Smooth muscle cell (in vitro differentiated cells): ENCODE results near the gene RPS14. TPM values are rescaled to one million over a fixed set of nuclear protein-coding genes. Genes with fewer than 3 reads are reported as not detected.

Experiments
- DNase-seq: peaks from one replicate; lab custom pipeline; 2025; ENCODE audit not compliant: unreplicated experiment; lab: John Stamatoyannopoulos, UW
- H2AFZ ChIP-seq: fragments of 200-600 bp; sonication (generic); 2 replicates; pipeline ENCODE4 v1.6.0; 2016; ENCODE audit warnings: antibody characterized with exemption, low read depth, mild to moderate bottlenecking
- H3F3A ChIP-seq: fragments of 200-600 bp; sonication (generic); 2 replicates; pipeline ENCODE4 v1.6.0; 2017; ENCODE audit warnings: antibody characterized with exemption, low read depth
- H3K27ac ChIP-seq: fragments of 200-600 bp; sonication (generic); 2 replicates; pipeline ENCODE4 v1.5.1; 2016; ENCODE audit warnings: low read depth, mild to moderate bottlenecking
- H3K27me3 ChIP-seq: fragments of 200-600 bp; sonication (generic); 2 replicates; pipeline ENCODE4 v1.6.1; 2016; ENCODE audit warnings: low read depth, mild to moderate bottlenecking
- H3K36me3 ChIP-seq: fragments of 200-600 bp; sonication (generic); 2 replicates; pipeline ENCODE4 v1.5.1; 2016; ENCODE audit warnings: low read depth
- H3K4me1 ChIP-seq: fragments of 200-600 bp; sonication (generic); 2 replicates; pipeline ENCODE4 v1.5.1; 2016; ENCODE audit warnings: low read depth
- H3K4me2 ChIP-seq: fragments of 200-600 bp; sonication (generic); 2 replicates; pipeline ENCODE4 v1.6.0; 2016; ENCODE audit warnings: mild to moderate bottlenecking
- H3K4me3 ChIP-seq: fragments of 200-600 bp; sonication (generic); 2 replicates; pipeline ENCODE4 v1.5.1; 2016; ENCODE audit warnings: mild to moderate bottlenecking
- H3K79me2 ChIP-seq: fragments of 200-600 bp; sonication (generic); 2 replicates; pipeline ENCODE4 v1.6.0; 2016; ENCODE audit warnings: low read depth, mild to moderate bottlenecking
- H3K9ac ChIP-seq: fragments of 200-600 bp; sonication (generic); 2 replicates; pipeline ENCODE4 v1.6.0; 2016; ENCODE audit warnings: low read depth
- H3K9me3 ChIP-seq: fragments of 200-600 bp; sonication (generic); replicated peaks from 2 replicates; pipeline ENCODE4 v1.5.1; 2016; ENCODE audit warnings: low read depth
- H4K20me1 ChIP-seq: fragments of 200-600 bp; sonication (generic); 2 replicates; pipeline ENCODE4 v1.6.0; 2016; ENCODE audit warnings: low read depth
- WGBS: methylation state at CpG from one replicate; pipeline ENCODE4 v1.1.7; 2016; ENCODE audit warnings: low lambda C conversion rate; 5-methylcytosine and 5-hydroxymethylcytosine counted together
- polyA plus RNA-seq: library from polyadenylated mRNA; unstranded; fragments of >200 nt; fragmentation: Nextera tagmentation; extraction: Ambion mirVana; gene quantifications from 2 replicates; pipeline ENCODE4 v1.2.1, GENCODE V29; 2016
- total RNA-seq: library from RNA; depleted of rRNA; stranded (reverse); fragments of >200 nt; gene quantifications from 2 replicates; pipeline ENCODE4 v1.2.3, GENCODE V29; 2014
- TF ChIP-seq, protein P1 (sequence below): fragments of 200-600 bp; sonication (generic); IDR thresholded peaks from 2 replicates; pipeline ENCODE4 v1.5.1; 2017; ENCODE audit warnings: borderline replicate concordance, mild to moderate bottlenecking, antibody characterized with exemption; ENCODE audit not compliant: insufficient read depth, poor library complexity, severe bottlenecking

Gene RPS14
- total and polyA plus RNA-seq, 2 experiments from 2014 or later = 1,004 to 2,349 TPM

- Histone ChIP-seq H3K4me1 (peaks cover 9% of the 10 kb centered on the region), H2AFZ (peak overlapping the region; percentile 88), H3K27me3 (no peaks in the 10 kb centered on the region), H3K9me3 (no peaks in the 10 kb centered on the region), H3F3A (peaks cover 38% of the 10 kb centered on the region), H3K4me2 (peak overlapping the region; percentile 100), H3K79me2 (peaks cover 38% of the 10 kb centered on the region), H3K4me3 (peak overlapping the region; percentile 74), H3K27ac (peak overlapping the region; percentile 92), H3K36me3 (peaks cover 13% of the 10 kb centered on the region), H4K20me1 (peaks cover 55% of the 10 kb centered on the region), H3K9ac (peak overlapping the region; percentile 92)
- DNase-seq = no peak
- 1% methylated on average over 31 of the region's 31 CpGs for WGBS
- TF ChIP-seq, protein P1, sequence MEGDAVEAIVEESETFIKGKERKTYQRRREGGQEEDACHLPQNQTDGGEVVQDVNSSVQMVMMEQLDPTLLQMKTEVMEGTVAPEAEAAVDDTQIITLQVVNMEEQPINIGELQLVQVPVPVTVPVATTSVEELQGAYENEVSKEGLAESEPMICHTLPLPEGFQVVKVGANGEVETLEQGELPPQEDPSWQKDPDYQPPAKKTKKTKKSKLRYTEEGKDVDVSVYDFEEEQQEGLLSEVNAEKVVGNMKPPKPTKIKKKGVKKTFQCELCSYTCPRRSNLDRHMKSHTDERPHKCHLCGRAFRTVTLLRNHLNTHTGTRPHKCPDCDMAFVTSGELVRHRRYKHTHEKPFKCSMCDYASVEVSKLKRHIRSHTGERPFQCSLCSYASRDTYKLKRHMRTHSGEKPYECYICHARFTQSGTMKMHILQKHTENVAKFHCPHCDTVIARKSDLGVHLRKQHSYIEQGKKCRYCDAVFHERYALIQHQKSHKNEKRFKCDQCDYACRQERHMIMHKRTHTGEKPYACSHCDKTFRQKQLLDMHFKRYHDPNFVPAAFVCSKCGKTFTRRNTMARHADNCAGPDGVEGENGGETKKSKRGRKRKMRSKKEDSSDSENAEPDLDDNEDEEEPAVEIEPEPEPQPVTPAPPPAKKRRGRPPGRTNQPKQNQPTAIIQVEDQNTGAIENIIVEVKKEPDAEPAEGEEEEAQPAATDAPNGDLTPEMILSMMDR = no peak
These were observed 505 bp downstream of the RPS14 start for GRCh38 chr5:150448952-150449516.

DNA sequence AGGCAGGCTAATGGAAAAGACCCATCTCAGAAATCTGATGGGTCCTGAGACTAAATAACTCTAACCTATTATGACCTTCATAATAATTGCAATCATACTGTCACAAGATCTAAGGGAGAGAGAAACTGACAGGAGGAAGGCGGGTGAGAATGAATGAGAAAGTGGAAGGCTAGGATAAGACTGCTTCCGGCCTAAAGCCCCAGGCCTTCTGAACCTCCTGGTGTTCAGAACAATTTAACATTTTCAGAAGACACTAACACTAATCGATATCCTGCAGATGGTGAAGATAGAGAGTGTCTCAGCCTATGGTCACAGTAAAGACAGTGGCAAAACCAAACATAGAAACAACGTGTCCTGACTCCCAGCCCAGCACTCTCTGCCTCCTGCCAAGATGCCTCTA, 1.2 kb downstream of the RPS14 start:
- Histone ChIP-seq H3K9me3 (no peaks in the 10 kb centered on the region), H2AFZ (no peak overlapping the region), H3K9ac (peak overlapping the region; percentile 92), H3K4me1 (peaks cover 9% of the 10 kb centered on the region), H3K4me2 (peak overlapping the region; percentile 100), H3K4me3 (peak overlapping the region; percentile 74), H3K36me3 (peaks cover 18% of the 10 kb centered on the region), H3K27me3 (no peaks in the 10 kb centered on the region), H4K20me1 (peaks cover 62% of the 10 kb centered on the region), H3K27ac (peak overlapping the region; percentile 92), H3K79me2 (peaks cover 38% of the 10 kb centered on the region), H3F3A (peaks cover 45% of the 10 kb centered on the region)
- TF ChIP-seq, protein P1 = no peak
- DNase-seq = no peak
- 15% methylated on average over 4 of the region's 4 CpGs for WGBS

- Histone ChIP-seq H3K79me2 (peaks cover 38% of the 10 kb centered on the region), H3K4me1 (peaks cover 9% of the 10 kb centered on the region), H3F3A (peaks cover 47% of the 10 kb centered on the region), H2AFZ (no peak overlapping the region), H3K27me3 (no peaks in the 10 kb centered on the region), H3K4me2 (peak overlapping the region; percentile 100), H3K36me3 (peaks cover 18% of the 10 kb centered on the region), H3K4me3 (no peak overlapping the region), H3K27ac (no peak overlapping the region), H3K9me3 (no peaks in the 10 kb centered on the region), H4K20me1 (peaks cover 64% of the 10 kb centered on the region), H3K9ac (no peak overlapping the region)
- no peak for DNase-seq
- WGBS = 97% methylated on average over 6 of the region's 6 CpGs
- TF ChIP-seq, protein P1 = no peak
These were observed 2.4 kb downstream of the RPS14 start for GRCh38 chr5:150447188-150447587.

GRCh38 chr5:150446583-150446982, 3.0 kb downstream of the RPS14 start:
- TF ChIP-seq, protein P1 = no peak
- Histone ChIP-seq H3K4me2 (no peak overlapping the region), H4K20me1 (peaks cover 64% of the 10 kb centered on the region)

More at GRCh38 chr5:150446583-150446982, 3.0 kb downstream of the RPS14 start:
- Histone ChIP-seq H3K4me1 (peaks cover 9% of the 10 kb centered on the region), H3K79me2 (peaks cover 38% of the 10 kb centered on the region), H3K9ac (no peak overlapping the region), H3K4me3 (no peak overlapping the region), H3K9me3 (no peaks in the 10 kb centered on the region), H3F3A (peaks cover 47% of the 10 kb centered on the region), H2AFZ (no peak overlapping the region), H3K27me3 (no peaks in the 10 kb centered on the region), H3K27ac (peak overlapping the region; percentile 45), H3K36me3 (peaks cover 18% of the 10 kb centered on the region)
- WGBS = 96% methylated on average over 6 of the region's 6 CpGs
- no peak for DNase-seq
